ENCODE data around the gene TPBGL.
A peak's percentile ranks its signal among the peaks of the same experiment; 100 is the strongest.

TPBGL gene

GRCh38 chr11:75240311-75241035, at the start of gene TPBGL:
TPBGL (plus strand) TSS chr11:75240774; CDS start chr11:75241050, 276 bp downstream.
- DNase-seq (ENCODE audit: low spot score) = peak; percentile 66

DNA sequence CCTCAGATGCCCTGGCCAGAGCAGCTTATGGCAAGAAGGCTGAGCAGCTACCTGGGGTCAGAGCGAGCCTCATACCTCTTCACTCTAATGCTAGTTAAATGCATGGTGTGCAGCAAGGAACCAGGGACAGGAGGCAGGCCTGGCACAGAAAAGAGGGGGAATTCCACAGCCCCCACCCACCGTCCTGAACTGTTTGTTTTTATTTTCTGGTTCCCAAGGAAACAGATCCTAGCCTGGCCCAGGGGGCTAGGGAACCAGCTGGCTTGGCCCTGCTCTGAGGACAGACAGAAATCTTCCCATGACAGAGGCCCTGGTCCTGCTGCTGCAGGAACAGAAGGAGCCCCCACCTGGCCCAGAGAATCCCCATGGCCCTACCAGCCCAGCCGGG, 49.2 kb upstream of the TPBGL start:
- no peak for DNase-seq (ENCODE audit: low spot score)

- no peak for DNase-seq (ENCODE audit: low spot score)
Measured at GRCh38 chr11:75193271-75193670, 47.3 kb upstream of the TPBGL start.

DNA sequence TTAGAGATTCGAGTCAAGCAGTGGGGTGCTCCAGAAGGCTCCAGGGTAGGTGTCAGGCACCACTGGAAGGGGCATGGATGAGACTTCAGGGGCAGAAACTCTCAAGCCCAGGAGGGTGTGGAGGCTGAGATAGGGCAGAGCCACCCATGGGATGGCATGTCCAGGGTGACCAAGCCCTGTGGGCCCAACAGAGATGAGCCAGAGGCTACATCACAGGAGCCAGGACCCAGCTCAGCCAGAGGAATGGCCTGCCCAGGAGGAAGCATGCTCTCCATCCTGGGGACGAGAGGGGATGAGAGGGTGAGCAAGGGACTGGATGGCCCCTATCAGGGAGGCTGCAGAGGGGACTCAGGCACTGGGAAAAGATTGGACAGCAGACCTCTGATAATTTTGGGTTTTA, 46.9 kb upstream of the TPBGL start:
- no peak for DNase-seq (ENCODE audit: low spot score)

DNA sequence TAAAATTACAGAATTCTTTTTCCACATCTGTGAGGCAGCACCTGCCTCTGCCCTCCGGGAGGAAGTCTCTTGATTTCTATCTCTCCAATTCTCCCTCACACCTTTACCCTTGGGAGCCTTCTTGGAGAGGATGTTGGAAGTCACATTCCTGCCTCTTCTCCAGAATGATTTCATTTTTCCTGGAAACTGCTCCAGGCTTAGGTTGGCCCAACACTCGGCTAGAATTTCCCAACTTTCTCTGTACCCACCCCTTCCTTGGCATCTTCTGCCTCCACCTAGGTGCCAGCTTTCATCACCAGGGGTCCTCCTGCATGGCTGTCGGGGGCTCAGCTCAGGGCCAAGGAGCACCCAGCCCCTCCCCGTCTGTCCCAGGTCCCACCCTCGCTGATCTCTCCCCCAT, 46.4 kb upstream of the TPBGL start:
- no peak for DNase-seq (ENCODE audit: low spot score)

DNA sequence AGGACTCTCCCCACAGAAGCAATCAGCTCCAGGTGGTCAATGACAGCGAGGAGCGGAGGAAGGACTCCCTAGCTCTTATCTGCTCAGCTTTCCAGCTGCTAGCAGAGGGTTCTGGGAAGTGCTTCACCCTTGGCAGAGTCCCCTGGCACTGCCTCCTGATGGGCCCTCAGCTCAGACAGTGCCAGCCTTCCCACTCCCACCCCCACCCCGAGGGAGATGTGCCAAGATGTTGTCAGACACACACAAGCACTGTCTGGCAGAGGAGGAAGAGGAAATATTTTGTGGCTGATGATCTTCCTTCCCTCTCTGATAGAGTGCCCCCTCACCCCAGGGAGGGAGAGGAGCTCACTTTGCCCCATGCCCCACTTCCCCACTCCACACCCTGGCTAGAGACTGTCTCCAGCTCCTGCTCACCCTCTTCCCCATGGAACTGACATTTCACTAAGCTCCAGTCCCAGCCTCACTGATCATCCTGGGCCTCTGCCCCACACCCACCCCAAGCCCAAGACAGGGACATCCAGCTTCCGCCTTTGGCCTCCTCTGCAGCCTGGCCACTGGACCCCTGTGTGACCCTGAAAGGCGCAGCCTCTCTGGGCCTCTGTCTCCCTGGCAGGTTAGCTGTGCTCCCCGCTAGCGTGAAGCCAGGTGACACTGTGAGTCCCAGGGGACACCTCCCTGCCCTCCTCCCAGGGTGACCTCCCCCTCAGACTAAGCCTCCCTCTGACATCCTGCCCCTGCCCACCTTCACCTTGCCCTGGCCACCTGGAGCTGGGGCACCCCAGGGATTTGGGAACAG, 45.2 kb upstream of the TPBGL start:
- DNase-seq (ENCODE audit: low spot score) = no peak

- DNase-seq (ENCODE audit: low spot score) = no peak
Measured at GRCh38 chr11:75196426-75196825, 44.1 kb upstream of the TPBGL start.

DNA sequence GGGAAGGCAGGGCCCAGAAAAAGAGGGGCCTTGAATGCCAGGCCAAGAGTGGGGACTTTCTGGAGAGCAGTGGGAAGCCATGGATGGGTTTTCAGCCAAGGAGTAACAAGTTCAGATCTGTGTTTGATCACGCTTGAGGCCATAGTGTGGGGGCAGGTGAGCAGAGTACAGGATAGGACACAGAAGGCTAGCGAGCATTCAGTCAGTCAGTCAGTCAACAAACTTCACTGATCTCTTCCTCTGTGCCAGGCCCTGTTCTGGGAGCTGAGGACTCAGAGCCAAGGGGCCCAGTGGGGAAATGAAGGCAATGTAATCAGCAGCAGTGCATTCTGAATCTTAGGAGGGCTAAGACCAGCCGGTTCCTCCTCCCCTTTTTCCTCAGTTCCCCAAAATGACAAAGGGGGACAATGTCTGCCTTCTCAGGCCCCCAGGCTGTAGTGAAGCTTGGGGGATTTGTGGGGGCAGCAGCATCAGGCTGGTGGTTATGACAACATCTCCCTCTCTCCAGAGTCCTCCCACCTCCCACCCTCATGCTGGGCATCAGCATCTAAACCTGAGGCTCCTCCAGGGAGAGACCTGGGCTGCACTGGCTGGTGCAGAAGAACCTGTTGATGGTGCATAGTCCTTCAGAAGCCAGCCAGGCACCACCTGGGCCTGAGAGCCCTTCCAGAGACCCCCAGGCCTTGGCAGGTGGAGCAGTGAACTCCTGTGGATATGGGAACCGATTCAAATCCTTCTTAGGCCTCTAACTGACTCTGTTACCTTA, 42.9 kb upstream of the TPBGL start:
- no peak for DNase-seq (ENCODE audit: low spot score)

GRCh38 chr11:75198278-75198973, 42.1 kb upstream of the TPBGL start:
- no peak for DNase-seq (ENCODE audit: low spot score)

- no peak for DNase-seq (ENCODE audit: low spot score)
Measured at GRCh38 chr11:75199412-75199955, 41.1 kb upstream of the TPBGL start.

DNA sequence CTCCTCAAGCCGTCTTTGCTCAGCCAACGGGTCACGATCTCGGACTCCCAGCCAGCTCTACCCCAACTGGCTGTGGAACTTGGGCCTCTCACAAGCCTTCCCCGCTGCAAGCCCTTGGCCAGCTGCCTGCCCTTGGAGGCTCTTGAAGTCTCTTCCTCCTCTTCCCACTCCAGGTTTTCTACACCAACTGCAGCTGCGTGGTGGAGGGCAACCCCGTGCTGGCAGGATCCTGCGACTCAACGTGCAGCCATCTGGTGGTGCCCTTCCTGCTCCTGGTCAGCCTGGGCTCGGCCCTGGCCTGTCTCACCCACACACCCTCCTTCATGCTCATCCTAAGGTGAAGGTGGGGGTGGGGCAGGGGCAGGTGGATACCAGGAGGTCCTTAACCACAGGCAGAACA, 40.5 kb upstream of the TPBGL start:
- no peak for DNase-seq (ENCODE audit: low spot score)

DNA sequence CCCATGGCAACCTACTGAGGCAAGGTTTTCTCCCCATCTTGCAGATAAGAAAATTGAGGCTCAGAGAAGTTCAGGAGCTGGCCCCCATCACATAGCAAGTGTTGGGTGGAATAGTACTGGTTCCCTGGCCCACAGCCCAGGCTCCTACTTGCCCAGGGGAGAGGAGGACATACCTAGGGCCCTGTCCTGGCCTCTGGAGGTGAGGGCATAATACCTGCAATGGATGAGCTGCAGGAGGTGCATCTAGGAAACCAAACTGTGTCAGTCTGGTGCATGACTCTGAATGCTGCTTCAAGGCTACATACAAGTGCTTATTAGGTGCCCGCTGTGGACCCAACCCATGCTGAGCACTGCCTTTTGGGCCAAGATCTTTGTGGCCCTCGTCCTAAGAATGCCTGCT, 40.0 kb upstream of the TPBGL start:
- DNase-seq (ENCODE audit: low spot score) = no peak

- no peak for DNase-seq (ENCODE audit: low spot score)
Measured at GRCh38 chr11:75201771-75202170, 38.8 kb upstream of the TPBGL start.

DNA sequence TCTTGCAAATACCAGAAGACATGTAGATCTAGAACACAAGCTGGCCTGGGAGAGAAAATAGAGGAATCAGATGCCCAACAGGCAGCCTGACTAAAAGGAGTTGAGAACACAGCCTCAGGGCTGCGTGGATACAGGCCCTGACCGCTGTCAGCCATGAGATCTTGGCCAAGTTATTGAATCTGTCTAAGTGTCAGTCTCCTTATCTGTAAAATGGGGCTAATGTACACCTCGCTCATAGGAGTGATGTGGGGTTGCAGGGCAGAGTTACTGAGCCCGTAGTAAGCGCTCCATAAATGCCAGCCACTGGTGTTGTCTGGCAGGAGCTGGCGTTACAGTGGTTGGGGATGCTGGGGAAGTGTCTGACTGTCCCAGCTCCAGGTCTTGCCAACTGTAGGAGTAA, 38.4 kb upstream of the TPBGL start:
- no peak for DNase-seq (ENCODE audit: low spot score)

GRCh38 chr11:75203138-75203537, 37.4 kb upstream of the TPBGL start:
- DNase-seq (ENCODE audit: low spot score) = no peak

- no peak for DNase-seq (ENCODE audit: low spot score)
Measured at GRCh38 chr11:75203641-75204011, 36.9 kb upstream of the TPBGL start.

GRCh38 chr11:75204012-75204674, 36.4 kb upstream of the TPBGL start:
- DNase-seq (ENCODE audit: low spot score) = no peak

DNA sequence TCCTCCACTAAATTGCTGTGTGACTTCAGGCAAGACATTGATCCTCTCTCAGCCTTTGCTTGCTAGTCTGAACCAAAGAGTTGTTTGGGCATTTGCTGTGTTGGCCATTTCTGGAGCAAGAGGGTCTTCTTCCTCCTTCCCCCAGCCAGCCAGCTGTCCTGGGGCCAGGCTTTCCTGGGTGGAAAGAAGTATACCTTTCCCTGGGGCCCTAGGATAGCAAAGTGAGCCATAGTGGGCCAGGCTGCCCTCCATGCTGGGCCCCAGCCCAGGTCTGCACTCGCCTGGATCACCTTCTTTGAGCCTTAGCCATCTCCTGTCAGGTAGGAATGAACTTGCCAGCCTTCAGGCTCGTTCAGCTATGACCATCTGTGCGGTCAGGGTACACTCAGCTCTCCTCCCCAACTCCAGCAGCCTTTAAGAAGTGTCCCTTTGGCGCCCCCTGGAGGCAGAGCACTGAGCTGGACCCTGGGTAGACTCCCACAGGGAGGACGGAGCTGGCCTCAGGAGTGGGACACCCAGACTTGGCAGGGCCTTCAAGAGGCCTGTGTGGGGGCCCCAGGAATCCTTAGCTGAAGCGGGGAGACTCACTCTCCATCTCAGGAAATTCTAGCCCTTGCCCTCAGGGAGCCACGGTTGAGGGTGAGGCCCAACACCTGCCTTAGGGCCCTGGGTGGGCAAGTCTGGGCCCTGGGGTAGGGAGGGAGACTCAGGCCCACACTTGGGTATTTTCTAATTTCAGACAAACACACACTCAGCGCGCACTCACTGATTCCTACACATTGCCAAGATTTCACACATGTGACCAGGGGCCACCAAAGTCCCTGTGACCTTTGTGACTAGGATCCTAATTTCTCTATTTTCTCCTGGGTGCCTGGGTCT, 35.6 kb upstream of the TPBGL start:
- DNase-seq (ENCODE audit: low spot score) = peak; percentile 89

- DNase-seq (ENCODE audit: low spot score) = no peak
Measured at GRCh38 chr11:75205564-75206020, 35.0 kb upstream of the TPBGL start.

- DNase-seq (ENCODE audit: low spot score) = no peak
Measured at GRCh38 chr11:75208446-75208845, 32.1 kb upstream of the TPBGL start.
